HG03457 (cell line): ENCODE data around the gene NLGN1.

Experiments
- ATAC-seq: cut with Tn5 transposase; IDR thresholded peaks from one replicate; pipeline ENCODE4 v1.9.1; 2021; ENCODE audit warnings: moderate number of reproducible peaks; ENCODE audit not compliant: unreplicated experiment

Gene NLGN1

DNA sequence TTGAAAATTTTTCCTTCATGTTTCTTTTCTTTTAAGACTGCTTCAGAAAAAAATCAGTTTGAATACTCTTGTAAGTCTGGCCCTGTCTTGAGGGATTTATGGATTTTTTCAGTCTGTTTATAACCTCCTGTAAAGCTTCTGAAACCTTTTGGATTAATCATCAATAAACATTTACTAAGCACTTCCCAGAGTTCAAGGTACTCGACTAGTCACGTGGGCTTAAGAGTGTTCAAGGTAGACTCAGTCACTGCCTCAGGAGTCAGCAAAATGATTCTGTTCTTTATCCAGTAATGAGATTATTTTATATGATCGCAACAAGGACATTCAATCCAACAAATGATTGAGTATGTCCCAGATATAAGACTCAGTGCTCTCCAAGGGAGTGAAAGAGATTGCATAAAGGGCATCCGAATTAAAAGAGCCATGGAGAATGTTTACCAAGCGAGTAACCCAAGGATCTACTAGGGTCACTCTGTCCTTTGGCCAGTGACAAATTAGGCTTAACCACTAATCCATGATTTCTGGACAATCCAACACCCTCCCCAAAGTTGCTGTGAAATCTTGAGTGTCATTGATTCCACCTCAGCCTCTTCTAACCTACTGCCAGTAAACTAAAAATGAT, 735.0 kb downstream of the NLGN1 start:
- no peak for ATAC-seq

- no peak for ATAC-seq
Measured at GRCh38 chr3:174146008-174146407, 748.5 kb downstream of the NLGN1 start.

GRCh38 chr3:174147798-174148197, 750.3 kb downstream of the NLGN1 start:
- ATAC-seq: no peak

DNA sequence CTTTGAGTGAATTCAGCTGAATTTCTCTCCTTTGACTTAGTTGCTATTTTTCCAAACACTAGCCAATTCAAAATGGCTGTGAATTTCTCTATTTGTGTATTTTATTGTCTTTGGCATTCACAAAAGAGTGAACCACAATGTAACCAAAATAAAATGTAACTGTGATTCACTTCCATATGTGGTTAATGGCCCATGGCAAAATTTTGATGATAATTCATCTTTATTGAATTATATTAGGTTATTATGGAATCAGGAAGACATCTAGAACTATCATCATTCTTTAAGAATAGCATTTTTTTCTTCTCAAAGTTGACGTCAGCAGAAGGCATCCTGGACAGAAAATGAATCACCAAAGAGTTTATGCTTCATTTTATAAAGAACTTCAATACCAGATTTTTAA, 756.3 kb downstream of the NLGN1 start:
- no peak for ATAC-seq

- ATAC-seq: no peak
Measured at GRCh38 chr3:174156200-174156599, 758.7 kb downstream of the NLGN1 start.

- no peak for ATAC-seq
Measured at GRCh38 chr3:174158674-174159073, 761.1 kb downstream of the NLGN1 start.

DNA sequence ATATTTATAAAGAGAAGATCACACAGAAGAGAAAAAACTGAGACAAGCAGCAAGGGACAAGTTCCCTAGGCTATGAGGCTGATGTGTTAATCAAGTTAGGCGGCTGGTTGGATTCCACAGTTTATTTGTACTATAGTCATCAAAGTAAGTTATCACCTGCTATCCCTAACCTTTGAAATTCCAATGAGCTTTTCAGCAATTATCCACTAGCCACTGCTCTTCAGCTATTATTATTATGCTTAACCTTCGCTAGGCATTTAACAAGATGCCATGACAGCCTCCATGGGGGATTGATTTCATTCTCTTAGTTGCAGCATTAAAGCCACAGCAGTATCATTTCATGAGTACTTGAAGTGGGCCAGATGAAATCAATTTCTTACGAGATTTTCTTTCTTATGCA, 762.1 kb downstream of the NLGN1 start:
- no peak for ATAC-seq

- ATAC-seq: no peak
Measured at GRCh38 chr3:174162550-174162949, 765.0 kb downstream of the NLGN1 start.

- ATAC-seq: no peak
Measured at GRCh38 chr3:174168026-174168425, 770.5 kb downstream of the NLGN1 start.

DNA sequence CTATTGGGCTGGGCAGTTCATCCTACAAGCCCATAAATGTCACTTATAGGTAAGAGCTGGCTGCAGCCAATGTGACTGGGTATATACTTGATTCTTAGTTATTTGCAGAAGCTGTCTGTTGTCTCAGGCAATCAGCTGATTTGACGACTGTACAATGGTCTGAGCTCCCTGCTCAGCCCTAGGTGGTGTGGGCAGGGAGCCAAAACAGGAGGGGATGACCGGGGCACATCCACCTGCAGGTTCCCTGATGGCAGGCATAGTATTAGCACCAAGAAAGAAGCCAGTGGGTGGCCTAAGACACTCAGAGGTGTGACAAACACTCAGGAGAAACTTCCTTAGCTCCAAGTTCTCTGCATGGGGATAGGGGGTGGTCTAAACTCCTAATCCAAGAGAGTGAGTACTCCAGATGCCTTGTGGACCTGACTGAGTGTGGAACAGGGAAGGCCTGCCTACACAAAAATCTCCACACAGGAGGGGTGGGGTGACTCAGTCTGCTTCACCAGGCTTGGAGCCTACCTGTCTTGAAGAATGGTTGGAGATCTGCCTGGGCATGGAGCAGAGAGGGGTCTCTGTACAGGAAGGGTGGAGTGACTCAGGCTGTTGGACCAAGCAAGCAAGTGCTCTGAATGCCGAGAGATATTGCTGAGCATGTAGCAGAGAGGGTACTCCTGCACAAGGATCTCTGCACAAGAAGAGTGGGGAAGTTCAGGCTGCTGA, 771.2 kb downstream of the NLGN1 start:
- no peak for ATAC-seq

DNA sequence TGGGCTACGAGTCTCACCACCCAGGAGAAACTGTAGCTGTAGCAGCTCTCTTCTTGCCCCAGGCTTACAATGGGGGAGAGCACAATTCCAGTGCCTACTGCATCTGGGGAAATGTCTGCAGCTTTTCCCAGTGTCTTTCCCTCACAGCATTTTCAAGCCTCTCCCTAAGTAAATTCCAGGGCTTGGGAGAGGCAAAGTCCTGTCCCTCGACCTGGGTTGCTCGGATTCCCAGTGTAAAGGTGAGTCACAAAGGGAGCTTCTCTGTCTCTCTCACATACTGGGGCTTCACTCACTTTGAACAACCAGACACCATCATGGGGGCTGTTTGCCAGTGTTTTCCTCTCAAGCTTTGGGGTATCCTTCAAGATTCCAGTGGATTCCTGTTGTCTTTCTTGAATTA, 772.2 kb downstream of the NLGN1 start:
- ATAC-seq: no peak

GRCh38 chr3:174170248-174170647, 772.7 kb downstream of the NLGN1 start:
- ATAC-seq: no peak

DNA sequence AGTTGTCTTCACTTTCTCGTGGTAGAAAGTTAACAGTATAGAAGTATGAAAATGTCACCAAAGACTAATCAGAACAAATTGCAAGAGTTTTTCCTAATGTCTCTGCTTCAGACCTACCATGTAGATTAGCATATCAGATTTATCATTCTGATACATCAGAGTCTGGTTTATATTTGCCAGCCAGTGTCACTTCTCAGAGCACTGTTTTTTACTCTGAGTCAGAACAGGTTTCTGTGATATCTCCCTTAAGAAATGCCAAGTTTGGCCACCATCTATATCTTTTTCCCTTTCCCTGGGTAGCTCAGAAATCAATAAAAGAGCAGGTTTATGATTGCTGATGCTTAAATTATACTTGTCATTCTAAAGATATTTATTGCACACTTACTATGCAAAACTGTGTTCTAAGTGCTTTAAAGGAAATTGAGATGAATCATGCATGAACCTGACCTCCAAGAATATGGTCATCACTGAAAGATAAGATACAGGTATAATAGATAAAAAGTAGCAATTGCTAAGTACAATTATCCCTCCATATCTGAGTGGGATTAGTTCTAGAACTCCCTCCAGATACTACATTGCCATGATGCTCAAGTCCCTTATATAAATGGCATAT, 788.9 kb downstream of the NLGN1 start:
- no peak for ATAC-seq

- ATAC-seq: no peak
Measured at GRCh38 chr3:174191380-174191779, 793.8 kb downstream of the NLGN1 start.

DNA sequence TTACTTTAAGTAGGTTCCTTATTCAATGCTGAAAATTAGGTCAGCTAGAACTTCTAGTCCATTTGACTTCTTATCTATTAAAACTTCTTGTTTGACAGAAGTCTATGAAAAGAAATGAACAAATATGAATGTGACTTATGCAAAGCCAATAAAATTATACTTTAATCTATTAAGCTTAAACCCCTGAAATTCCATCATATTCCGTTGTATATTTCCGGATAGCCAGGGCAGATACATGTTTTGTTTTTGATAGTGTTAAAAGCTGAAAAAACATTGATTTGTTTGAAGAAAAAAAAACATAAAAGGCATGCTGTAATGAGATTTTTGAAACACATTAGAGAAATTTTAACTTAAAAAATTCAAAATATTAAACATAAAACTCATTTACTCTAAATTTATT, 794.4 kb downstream of the NLGN1 start:
- ATAC-seq: no peak

DNA sequence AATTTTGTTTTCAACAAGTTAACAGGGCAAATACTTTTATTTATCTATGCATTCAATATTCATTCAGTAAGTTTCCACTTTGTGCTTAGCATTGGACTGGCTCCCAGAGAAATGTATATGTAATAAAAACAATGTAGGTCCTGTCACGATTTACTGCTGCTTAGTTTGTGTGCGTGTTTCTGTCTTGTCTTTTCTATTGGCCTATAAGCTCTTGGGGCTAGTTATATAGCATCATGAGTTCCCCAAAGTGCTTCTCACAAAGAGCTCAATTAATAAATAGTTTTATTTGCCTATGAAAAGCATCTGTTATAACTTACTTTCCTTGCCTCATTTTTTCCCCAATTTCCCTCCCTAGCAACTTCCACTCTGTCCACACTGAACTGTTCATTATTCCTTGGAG, 794.9 kb downstream of the NLGN1 start:
- ATAC-seq: no peak

- no peak for ATAC-seq
Measured at GRCh38 chr3:174193604-174194003, 796.1 kb downstream of the NLGN1 start.

DNA sequence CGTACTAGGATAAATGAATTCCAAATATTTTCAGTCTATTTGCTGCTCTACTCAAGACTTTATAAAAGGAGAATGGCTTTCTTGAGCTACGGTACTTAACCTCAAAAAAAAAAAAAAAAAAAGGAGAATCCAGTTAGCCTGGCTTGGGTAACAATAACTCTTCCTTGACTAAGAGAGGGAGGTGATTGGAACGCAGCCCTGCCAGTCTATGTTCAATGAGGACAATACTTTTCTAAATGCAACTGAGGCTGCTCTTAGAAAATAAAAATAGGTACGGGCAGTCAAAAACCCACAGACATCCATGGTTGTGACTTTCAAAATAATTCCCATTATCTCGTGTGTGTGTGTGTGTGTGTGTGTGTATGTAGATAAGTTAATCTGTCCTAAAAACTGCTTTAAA, 799.9 kb downstream of the NLGN1 start:
- no peak for ATAC-seq

- ATAC-seq: no peak
Measured at GRCh38 chr3:174198199-174198598, 800.7 kb downstream of the NLGN1 start.

GRCh38 chr3:174199696-174200095, 802.2 kb downstream of the NLGN1 start:
- ATAC-seq: no peak

DNA sequence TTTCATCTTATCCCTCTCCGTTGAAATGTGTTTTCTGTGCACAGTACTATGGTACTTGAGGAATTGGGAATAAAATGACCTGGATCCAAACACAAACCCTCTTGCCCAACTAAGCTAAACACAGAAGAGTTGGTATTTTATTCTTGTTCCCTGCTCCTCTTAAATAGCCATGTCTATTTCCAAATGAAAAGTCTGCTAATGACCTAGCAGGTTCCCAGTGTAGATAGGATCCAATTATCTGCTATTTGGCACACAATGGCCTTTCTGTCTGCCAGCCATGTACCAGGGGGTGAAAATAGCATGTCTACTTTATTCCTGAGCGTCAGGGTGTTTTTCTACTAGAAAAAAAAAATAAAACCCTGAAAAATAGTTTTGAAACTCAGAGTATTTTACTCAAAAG, 804.6 kb downstream of the NLGN1 start:
- no peak for ATAC-seq

- no peak for ATAC-seq
Measured at GRCh38 chr3:174202561-174202960, 805.0 kb downstream of the NLGN1 start.
